Fibroblast of skin of left quadriceps (primary cell): Measurements from ENCODE around the gene PARVB.

Experiments used
- DNase-seq, 2 experiments: peaks; one replicate each; pipeline ENCODE4 v3.0.0-alpha.2; 2013; ENCODE audit warnings: low read depth in 2 of 2

The PARVB gene

DNA sequence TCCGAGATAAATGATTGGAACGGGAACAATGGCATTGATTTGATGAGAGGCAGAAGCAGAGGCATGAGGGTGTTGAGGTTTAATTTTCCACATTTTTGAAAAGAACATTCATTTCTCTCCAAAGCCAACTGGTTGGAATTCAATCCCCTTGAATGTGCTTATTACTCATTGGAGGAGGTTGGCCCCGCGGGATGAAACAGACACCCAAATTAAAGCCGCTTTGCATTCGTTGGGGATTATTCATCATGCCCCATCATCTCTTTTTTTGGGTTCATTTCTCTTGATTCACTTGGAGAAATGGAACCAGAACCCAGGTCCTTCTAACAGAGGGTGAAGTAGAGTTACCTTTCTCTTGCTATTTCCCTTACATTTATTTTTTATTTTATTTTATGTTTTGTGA, 109.1 kb downstream of the PARVB start:
- DNase-seq = peak in 1 of 2 experiments; percentile 10

DNA sequence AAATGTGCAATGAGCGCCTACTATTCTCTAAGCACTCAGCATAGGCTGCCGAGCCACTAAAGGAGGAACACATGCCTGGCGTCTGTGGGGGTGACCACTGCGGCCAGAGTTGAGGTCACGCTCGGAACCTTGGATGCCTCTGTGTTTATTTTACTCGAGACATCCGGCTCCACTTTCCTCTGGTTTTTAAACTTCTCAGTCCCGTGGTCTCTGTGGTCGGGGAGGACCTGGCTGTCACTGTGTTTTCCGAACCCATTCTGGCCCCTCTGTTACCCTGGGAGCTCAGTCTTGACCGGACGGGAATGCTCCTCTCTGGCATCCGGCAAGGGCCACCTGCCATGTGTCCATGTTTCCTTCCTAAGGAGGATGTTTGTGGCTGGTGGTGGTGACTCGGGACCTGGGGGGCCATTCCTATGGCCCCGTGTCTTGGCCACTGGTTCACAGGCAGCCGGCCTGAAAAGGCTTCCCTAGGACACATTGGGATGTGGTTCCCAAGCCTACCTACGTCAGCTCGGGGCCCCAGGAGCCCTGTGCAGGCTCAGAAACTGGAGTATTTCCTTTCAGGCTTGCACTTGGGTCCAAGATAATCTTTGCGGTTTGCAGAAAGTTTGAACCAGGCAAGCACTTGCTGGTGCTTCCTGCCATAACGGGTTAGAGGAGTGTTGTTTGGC, 109.9 kb downstream of the PARVB start:
- no peak for DNase-seq

DNA sequence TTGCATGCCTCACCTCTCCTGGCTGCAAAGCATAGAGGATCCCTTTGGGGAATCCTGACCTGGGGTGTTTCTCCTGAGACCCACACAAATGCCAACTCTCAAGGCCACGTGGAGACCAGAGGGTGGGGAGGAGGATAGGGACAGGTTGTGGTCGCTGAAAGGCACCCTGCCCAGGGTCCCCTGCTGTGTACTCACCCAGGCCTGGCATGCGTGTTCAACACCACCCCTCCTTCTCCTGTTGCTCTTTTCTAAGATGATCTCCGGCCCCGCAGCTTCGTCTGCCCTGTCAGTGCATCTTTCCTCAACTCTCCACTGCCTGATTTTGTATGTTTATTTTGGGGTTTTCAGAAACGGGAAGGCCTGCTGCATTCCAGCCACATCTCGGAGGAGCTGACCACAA, 112.0 kb downstream of the PARVB start:
- DNase-seq = no peak

DNA sequence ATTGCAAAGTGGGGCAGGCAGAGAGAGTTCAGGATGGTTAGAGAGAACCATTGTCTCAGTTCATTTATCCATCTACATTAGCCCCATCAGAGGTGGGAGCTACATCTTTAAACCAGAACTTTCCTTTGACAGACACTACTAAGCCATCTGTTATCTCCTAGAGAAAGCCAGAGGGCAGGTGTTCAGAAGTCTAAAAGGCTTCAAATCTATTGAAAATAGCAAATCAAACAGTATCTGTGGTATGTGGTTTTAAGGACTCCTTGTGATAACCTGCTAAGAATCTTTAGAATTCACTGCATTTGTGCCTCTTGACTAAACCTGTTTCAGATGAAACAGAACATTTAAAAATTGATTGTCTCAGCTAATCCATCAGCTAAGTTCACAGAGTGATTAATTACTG, 112.7 kb downstream of the PARVB start:
- DNase-seq = no peak

DNA sequence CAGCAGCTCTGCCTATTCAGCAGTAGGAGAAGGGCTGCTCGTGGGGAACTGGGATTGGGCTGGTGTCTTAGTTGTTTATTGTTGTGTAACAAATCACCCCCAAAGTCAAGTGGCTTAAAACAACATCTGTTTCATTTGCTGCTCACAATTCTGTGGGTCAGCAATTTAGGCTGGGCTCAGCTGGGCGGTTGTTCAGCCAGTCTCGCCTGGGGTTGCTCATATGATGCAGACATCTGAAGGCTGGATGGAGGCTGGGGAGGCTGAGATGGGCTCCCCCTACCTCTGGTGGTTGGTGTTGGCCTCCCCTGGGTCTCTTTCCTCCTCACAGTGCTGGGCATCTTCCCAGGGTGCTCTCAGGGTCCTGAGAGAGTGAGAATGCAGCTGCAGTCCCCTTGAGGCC, 113.3 kb downstream of the PARVB start:
- DNase-seq = no peak

DNA sequence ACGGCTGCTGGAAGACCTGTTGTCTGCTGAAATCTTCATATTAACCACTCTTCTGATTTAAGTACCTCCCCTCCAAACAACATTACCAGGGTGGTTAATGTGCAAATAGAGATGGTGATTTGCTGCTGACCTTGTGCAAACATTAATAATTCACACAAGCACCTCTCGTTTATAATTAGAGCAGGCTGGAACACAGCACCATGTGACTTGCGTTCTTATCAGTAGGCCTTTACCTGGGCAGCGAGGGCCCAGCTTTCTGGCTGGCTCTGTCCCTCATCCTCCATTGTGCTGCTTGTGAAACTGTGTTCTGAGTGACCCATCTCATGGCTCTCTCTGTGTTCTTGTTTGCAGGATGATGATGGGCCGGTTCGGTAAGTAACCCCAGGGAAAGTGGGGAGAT, 115.7 kb downstream of the PARVB start:
- no peak for DNase-seq

DNA sequence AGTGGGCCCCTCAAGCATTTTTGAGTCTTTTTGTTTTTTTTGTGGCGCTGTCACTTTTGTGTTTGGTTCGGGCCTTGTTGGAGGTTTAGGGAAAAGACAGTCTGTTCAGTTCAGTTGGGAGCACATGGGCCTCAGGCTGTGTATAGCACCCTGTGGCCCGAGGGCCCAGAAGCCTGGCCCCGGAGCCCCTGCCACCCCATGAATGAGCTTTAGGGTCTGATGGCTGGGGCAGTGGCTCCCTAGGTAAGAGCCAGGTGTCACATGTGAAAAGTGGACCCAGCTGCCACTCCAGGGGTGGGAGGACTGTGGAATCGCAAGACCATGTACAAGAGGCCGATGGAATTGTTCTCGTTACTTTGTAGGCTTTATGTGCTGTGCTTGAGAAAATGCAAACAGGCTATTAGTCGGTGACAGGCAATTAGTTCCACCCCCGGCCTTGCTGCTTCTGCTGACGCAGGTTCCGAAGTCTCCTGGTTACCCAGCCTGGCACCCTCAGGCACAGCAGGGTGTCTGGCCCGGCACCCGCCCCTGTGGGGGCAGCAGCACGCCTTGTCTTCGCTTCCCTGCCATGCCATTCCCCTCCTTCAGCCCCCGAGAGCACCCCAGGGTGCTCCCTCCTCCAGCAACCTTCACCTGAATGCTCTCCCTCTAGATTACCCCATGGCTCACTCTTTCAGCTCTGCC, 118.5 kb downstream of the PARVB start:
- DNase-seq = no peak

DNA sequence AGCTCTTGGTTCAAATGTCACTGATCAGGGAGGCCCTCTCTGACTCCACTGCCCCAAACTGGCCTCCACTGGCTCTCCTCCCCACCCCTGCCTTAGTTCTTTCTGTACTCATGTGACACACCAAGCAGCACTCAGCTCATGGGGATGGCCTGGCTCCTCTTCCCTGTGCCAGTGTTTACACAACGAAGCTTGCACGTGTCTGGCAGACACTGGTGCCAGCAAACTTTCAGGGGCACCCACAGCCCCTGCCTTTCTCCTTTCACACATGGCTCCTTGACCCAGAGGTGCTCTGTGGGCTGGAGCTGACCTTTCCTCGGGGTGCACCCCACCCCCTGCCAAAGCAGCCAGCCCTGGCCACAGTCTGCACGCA, 119.0 kb downstream of the PARVB start:
- DNase-seq = no peak

DNA sequence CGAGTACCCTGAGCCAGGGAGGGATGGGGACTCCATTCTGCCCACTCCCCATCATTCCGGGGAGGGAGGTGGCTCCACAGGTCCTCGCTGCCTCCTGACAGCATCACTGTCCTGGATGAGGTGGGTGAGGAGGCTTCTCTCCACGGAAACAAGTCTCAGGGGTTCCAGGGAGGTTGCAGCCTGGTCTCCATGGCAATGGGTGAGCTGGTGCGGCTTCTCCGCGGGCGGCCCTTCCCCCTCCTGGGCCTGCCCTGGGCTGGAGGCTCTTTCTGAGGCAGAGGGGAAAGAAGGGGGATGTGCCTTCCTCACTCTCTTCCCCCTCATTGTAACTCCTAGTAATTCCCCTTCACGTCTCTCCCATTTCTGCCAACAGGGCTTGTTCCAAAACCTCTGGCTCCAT, 119.5 kb downstream of the PARVB start:
- no peak for DNase-seq

DNA sequence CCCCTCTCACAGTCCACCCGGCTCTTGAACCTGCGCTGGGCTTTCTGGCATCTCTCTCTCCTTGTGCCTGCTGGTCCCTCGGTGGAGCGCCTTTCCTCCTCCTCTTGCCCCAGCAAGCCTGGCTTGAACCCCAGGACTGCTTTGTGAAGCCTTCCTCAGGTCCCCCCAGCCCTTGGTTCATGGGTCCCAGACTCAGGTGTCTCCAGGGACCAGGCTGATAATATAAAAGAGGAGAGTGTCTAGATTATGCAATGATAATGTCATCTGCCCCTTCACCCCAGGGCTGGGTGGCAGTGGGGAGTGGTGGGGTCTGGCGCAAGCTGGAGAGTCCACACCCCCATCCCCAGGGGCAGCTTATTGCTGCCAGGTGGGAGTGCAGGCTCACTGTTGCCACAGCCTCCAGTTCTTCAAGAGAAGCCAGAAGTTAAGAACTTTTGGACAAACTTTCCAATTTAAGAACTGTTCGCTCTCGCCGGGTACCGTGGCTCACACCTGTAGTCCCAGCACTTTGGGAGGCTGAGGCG, 120.0 kb downstream of the PARVB start:
- no peak for DNase-seq

DNA sequence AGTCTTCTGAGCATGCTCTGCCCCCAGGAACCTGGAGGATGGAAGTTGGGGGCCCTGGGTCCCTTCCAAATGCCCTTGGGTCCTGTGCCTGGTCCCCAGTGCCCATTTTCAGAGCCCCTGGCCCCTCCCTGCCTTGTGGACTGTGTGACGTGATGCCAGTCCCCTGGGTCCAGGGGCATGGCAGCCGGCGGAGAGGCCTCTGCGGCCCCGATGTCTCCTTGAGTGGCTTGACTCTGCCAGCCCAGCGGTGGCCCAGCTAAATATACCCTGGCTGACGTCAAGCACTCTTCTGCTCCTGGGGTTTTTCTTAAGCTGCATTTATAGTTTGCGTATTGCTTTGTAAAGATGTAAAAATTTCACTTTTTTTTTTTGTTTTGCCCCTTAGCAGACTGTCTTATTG, 121.4 kb downstream of the PARVB start:
- no peak for DNase-seq

DNA sequence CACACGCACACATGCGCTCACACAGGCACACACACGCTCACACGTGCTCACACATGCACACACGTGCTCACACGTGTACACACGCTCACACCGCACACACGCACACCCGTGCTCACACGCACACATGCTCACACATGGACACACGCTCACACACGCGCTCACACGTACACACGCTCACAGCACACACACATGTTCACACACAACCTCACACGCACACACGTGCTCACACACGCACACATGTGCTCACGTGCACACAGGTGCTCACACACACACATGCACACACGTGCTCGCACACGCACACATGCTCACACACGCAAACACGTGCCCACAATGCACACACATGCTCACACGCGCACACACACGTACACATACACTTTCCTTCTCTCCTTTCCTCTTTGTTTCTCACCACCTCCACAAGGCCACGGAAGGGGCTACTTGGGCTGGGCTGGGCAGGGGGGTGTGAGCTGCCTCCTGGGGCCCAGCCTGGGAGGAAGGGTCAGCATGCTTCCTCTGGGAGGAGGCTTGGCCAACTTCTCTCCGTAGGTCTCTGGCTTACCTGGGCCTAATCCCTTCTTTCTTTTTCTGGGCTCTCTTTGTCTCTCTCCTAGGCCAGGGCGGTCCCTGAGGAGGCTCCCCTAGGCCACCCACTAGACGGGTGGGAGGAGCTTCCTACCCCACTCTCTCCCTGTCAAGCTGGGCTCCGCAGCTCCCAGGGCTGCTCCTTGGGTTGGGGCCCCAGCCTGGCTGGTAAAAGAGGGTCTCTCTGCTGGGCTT, 122.2 kb downstream of the PARVB start:
- no peak for DNase-seq

DNA sequence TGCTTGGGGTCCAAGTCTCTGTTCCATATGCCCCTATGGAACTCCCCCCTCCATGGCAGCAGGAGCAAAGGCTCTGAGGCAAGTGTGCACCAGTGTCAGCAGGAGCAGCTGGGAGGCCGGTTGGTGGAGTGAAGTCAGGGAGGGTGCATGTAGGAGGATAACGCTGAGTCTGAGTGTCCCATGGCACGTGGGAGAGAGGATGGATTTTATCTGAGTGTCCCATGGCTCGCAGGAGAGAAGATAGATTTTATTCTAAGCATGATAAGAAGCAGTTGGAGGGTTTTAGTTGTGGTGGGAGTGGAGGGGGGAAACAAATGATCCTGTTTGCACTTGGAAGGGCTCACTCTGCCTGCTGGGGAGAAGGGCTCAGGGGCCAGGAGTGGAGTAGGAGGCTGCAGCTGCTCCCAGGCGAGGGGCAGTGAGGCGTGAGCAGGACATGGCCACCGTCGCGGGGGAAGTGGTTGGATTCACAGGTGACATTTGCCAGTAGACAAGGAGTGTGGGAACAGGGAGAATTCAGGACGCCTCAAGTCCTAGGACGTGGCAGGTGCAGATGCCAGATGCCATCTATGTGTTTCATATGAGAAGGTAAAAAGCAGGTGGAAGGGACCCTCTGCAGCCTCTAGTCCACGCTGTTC, 123.0 kb downstream of the PARVB start:
- DNase-seq = no peak

DNA sequence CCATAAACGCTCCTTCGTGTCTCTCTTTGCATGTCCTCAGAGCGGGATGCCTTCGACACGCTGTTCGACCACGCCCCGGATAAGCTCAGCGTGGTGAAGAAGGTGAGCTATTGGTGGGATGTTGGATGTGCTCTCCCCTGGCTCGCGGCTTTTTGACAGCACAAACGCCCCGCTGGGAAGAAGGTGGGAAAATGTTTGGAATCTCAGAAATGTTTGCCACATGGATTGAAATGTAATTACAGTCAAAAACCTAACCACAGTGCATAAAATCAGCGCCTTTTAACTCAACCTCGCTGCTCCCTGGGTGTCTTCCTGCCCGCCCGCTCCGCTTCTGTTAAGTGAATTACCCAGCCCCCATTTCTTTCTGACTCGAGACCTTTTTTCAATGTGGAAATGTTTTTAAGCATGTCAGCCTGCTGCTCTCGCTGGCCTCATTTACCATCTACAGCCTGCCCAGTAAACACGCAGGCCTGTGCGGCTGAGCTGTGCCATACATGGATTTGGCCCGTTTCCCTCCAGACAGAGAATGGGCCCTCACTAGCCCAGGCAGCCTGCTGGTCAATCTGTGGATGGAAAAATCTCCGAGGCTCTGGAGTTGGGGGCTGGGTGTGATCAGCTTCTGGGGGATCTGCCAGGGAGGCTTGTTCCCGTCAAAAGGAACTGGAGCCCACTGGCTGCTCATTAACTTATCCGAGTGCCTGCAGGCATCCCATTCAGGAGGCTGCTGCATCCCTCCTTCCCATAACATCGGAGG, 123.9 kb downstream of the PARVB start:
- peak; percentile 82 to 83 for DNase-seq

DNA sequence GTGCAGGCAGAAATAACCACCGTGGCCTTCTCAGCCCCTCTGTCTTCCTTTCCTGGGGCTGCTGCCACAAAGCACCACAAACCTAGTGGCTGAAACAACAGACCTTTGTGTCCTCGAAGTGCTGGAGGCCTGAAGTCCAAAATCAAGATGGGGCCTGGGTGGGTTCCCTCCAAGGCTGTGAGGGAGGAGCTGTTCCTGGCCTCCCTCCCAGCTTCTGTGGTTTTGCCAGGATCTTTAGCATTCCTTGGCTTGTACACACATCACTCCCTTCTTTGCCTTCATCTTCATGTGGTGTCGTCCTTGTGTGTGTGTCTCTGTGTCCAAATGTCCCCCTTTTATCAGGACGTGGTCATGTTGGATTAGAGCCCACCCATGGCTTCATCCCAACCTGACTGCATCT, 127.6 kb downstream of the PARVB start:
- DNase-seq = peak; percentile 67 to 71

DNA sequence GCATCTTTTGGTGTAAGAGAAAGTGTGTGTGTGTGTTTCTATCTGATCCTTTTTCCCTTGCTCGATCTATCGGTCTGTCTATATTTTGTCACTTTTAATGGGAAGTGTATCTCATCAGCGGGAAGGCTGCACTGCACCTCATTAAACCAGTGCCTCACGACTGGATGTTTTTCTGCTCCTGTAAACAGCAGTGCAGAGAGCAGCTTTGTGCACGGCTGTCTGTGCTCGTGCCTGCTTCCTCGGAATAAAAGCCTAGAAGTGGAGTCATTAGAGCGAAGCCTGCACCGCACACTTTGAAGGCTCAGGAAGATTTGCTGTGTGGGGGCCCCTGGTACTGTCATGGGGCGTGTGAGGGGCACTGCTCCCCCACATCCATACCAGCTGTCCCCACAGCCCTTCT, 129.6 kb downstream of the PARVB start:
- no peak for DNase-seq

DNA sequence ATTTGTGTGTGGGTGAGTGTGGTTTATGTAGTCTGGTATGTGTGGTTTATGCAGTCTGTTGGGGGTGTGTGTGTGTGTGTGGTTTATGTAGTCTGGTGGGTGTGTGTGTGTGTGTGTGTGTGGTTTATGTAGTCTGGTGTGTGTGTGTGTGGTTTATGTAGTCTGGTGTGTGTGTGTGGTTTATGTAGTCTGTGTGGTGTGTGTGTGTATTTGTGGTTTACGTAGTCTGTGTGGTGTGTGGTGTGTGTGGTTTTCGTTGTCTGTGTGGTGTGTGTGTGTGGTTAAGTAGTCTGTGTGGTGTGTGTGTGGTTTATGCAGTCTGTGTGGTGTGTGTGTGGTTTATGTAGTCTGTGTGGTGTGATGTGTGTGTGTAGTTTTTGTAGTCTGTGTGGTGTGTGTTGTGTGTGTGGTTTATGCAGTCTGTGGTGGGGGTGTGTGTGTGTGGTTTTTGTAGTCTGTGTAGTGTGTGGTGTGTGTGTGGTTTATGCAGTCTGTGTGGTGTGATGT, 130.4 kb downstream of the PARVB start:
- peak; percentile 53 to 56 for DNase-seq

DNA sequence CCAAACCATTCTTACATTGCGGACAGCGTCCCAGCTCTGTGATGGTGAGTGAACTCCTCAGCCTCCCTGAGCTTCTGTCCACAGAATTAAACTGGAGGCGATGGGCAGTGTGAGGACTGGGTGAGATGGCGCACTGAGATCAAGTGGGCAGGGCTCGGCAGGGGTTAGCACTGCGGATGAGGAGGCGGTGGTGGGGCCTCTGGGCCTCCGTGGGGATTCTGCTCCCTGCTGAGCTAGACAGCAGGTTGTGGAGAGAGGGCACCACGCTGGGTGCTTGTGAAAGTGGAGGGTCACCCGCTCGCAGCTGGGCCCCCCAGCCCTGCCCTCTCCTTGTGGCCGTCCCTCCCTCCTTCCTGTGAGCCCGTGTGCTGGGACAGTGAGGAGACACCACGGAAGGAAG, 131.0 kb downstream of the PARVB start:
- no peak for DNase-seq

DNA sequence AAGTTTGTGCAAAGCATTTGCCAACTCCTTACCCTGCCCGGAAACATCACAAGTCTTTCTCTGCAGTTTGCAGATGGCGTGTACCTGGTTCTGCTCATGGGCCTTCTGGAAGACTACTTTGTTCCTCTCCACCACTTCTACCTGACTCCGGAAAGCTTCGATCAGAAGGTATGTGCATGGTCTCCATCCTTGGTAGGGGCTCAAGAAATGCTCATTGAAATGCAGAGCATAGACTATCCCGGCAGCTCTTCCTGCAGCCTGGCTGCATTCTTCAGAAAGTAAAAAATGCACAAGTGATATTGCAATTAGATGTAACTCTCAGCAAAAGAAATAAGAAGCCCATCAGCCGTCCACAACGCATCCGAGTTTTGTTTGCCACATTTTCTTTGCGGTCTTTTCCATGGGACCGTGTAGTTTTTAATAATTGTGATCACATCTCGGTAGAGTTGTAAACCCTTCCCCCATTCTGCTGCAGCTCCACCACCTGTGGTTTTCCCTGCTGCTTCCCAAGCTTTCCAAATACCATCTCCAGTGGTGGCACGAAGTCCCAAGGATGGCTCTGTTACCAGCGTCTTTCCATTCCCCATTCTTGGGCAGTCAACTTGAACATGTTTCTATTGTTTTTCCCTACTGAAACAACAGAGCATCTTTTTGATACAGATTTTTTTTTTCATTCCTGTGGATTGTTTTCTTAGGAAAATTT, 134.0 kb downstream of the PARVB start:
- DNase-seq = no peak

DNA sequence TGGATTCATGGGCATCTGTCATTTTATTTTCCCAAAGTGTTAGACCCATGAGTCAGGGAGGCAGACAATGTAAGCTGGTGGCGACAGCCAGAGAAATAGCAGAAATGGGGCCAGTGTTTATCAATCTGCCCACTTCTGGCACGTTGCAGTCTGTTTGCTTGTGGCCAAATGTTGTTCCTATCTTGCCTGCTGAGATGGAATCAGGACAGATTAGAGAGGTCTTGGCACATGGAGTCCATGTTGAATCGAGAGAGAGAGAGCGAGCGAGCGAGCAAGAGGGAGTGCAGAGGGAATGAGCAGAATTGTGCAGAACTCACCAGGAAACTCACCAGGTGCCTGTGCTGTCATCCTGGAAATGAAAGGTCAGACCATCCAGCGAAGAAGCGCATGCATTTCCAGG, 134.7 kb downstream of the PARVB start:
- DNase-seq = no peak

DNA sequence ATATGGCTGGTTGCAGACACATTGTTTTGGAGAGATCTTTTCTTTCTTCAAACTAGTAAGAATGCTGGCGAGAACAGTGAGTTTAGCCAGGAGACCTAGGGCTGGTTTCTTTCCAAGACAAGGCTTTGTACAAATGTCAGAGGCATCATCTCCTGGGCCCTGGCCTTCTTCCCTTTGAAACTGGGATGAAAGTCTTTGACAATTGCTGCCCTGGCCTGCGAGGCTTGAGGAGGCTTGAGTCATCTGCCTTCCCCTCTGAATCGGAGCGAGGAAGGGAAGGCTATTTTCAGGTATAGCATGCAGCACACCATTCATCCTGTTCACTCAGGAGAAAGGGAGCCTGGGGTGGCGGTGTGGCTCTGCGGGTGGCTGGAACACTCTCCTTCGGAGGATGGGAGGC, 135.1 kb downstream of the PARVB start:
- no peak for DNase-seq
